Loucy (cell line): ENCODE data around the gene CAPN7.

Experiments used
- EZH2phosphoT487 ChIP-seq: fragments of 200-600 bp; IDR thresholded peaks from 2 replicates; pipeline ENCODE4 v1.6.1; 2018; ENCODE audit warnings: antibody characterized with exemption, mild to moderate bottlenecking, moderate library complexity, borderline replicate concordance
- TF ChIP-seq, protein P1 (sequence below): fragments of 200-600 bp; sonication (generic); conservative IDR thresholded peaks from 2 replicates; pipeline ENCODE4 v1.5.1; 2014; ENCODE audit warnings: mild to moderate bottlenecking, antibody characterized with exemption, low read length

DNA sequence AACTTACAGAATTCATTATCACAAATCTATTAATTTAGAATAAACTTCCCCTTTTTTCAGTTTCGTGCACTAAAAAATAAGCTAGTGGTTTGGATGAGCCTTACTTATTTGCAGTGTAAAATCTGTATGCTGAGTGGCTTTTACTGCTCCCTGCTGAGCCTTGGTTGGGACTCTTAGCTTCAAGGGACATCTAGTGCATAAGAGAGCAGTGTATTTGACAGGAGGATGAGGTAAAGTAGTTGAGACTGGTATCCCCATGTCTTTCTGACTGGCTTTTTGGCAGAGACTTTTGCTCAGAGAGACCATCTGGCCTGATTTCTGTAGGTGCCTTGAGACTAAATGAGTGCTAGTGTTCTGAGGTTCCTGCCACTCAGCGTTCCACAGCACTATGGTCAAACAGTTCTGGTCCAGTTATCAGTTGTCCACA, 11.8 kb downstream of the CAPN7 start:
- TF ChIP-seq, protein P1, sequence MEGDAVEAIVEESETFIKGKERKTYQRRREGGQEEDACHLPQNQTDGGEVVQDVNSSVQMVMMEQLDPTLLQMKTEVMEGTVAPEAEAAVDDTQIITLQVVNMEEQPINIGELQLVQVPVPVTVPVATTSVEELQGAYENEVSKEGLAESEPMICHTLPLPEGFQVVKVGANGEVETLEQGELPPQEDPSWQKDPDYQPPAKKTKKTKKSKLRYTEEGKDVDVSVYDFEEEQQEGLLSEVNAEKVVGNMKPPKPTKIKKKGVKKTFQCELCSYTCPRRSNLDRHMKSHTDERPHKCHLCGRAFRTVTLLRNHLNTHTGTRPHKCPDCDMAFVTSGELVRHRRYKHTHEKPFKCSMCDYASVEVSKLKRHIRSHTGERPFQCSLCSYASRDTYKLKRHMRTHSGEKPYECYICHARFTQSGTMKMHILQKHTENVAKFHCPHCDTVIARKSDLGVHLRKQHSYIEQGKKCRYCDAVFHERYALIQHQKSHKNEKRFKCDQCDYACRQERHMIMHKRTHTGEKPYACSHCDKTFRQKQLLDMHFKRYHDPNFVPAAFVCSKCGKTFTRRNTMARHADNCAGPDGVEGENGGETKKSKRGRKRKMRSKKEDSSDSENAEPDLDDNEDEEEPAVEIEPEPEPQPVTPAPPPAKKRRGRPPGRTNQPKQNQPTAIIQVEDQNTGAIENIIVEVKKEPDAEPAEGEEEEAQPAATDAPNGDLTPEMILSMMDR, result no peak
- TF ChIP-seq EZH2phosphoT487, result no peak
